ENCODE results near the gene TTC9B.

DNA sequence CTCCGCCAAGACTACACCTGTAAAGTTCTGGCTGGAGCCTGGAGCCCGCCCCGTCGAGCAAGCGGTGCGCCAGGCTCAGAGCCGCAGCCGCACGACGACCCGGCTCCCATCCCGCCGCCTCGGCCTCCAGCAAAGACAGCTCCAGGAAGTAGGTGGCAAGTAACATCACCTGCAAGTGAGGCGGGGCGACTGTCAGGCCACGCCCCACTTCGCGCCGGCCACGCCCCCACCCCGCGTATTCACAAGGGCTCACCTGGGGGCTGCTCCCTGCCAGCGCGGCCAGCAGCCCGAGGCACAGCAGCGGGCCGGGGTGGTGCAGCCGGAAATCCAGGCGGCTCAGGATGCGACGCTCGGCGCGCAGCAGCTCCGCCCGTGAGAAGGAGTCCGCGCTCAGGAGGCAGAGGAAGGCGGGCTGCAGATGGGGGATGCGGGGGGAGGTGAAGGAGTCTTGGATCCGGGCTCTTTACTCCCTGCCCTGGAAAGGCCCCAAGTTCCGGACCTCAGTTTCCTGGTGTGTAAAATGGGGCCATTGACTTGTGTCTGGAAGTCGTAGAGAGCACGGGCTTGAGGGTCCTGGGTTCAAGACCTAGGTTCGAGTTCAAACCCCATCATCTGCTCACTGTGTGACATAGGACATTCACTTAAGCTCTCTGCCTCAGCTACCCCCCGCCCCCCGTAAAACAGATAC, 5.1 kb upstream of the TTC9B start:
- TF ChIP-seq POLR2AphosphoS5 (IDR thresholded peaks at IDR 0.05; ENCODE audit: borderline replicate concordance, low read depth, low read length), result no peak
- TF ChIP-seq EZH2 (IDR thresholded peaks at IDR 0.05), result no peak
- no peak for TF ChIP-seq FOXP2 (optimal IDR thresholded peaks at IDR 0.05; ENCODE audit: control extremely low read depth, extremely low read length, insufficient read depth)

Measured in SK-N-MC (cell line).